PC-9 (cell line): ENCODE results near the gene GPATCH2.

Experiments
- CTCF ChIP-seq: fragments of 200-600 bp; sonication (generic); conservative IDR thresholded peaks from 2 replicates; pipeline ENCODE4 v1.6.1; 2017; ENCODE audit warnings: mixed run types, antibody characterized with exemption, mild to moderate bottlenecking, moderate library complexity
- EZH2 ChIP-seq: fragments of 200-600 bp; sonication (generic); IDR thresholded peaks from 2 replicates; pipeline ENCODE4 v1.8.0; 2017; ENCODE audit warnings: antibody characterized with exemption, low read depth

GRCh38 chr1:217525773-217526490, 105.0 kb downstream of the GPATCH2 start:
- TF ChIP-seq CTCF (no peak), EZH2 (no peak)
